Brain microvascular endothelial cell (primary cell): Measurements from ENCODE around the gene EPHB2.
A peak's percentile ranks its signal among the peaks of the same experiment; 100 is the strongest.

Experiments used
- DNase-seq: peaks from one replicate; pipeline ENCODE4 v3.0.0-alpha.2; 2020
- H3K27ac ChIP-seq: fragments of 250-450 bp; sonication (Bioruptor Pico); 2 replicates; pipeline ENCODE4 v1.5.1; 2020; ENCODE audit warnings: mild to moderate bottlenecking, moderate library complexity
- H3K27me3 ChIP-seq: fragments of 250-450 bp; sonication (Bioruptor Pico); replicated peaks from 2 replicates; pipeline ENCODE4 v1.5.1; 2020; ENCODE audit warnings: mild to moderate bottlenecking
- H3K36me3 ChIP-seq: fragments of 250-450 bp; sonication (Bioruptor Pico); replicated peaks from 2 replicates; pipeline ENCODE4 v1.5.1; 2020; ENCODE audit warnings: mild to moderate bottlenecking
- H3K4me3 ChIP-seq: 2 replicates; pipeline ENCODE4 v1.5.1; 2011; ENCODE audit warnings: low read depth, mild to moderate bottlenecking, control low read depth, low read length, moderate library complexity
- CTCF ChIP-seq: IDR thresholded peaks from 2 replicates; pipeline ENCODE4 v1.5.1; 2011; ENCODE audit warnings: low read depth, mild to moderate bottlenecking, moderate library complexity, low read length, control low read depth, inconsistent platforms; ENCODE audit errors: missing control alignments
- in situ Hi-C: cut with HindIII; loops from 2 replicates; pipeline ENCODE4 v1.10.0; 2017; ENCODE audit warnings: low sequenced_read_pairs, low pct_ligation_motif_present

The EPHB2 gene

DNA sequence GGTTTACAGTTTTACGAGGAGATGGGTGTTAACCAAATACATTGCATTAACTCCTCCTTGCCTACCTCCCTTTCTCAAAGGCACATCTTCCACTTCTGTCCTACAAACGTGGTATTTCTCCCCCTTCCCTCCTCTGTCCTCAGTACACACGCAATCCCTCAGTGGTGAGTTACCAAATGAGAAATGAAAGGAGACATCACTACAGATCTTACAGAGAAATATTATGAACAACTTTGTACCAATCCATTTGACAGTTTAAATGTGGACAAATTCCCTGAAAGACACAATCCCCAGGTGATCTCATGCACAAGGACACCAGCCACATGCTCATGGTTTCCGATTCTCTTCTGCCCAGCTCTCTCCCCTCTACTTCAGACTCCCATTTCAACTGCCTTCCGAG lies 255.7 kb downstream of the EPHB2 start:
- Histone ChIP-seq H3K27me3 (no peaks in the 10 kb centered on the region), H3K27ac (no peak overlapping the region), H3K4me3 (no peak overlapping the region), H3K36me3 (no peaks in the 10 kb centered on the region)
- in situ Hi-C loops, result no loop called here
- no peak for TF ChIP-seq CTCF
- no peak for DNase-seq

- Histone ChIP-seq H3K36me3 (no peaks in the 10 kb centered on the region), H3K27me3 (no peaks in the 10 kb centered on the region), H3K4me3 (no peak overlapping the region), H3K27ac (no peak overlapping the region)
- TF ChIP-seq CTCF, result no peak
- no peak for DNase-seq
- in situ Hi-C loops, result no loop called here
Measured at GRCh38 chr1:22967833-22968232, 257.2 kb downstream of the EPHB2 start.

DNA sequence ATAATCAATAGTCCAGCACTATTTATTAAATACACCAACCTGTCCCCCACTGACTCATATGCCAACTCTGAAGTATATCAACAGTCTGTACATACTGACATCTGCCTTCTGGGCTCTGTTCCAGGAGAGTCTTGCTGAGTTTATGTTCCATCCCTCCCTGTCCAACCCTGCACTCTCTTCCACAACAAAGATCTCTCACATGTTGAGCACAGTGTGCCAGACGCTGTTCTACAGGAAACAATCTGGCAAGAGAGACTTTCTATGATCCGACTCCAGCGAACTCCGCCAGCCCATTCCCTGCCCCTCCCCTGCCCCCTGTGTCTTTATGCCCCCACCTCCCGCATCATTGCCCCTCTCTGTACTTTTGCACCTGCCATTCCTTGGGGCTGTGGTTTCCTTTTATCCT lies 258.7 kb downstream of the EPHB2 start:
- Histone ChIP-seq H3K4me3 (no peak overlapping the region), H3K27ac (no peak overlapping the region), H3K27me3 (no peaks in the 10 kb centered on the region), H3K36me3 (no peaks in the 10 kb centered on the region)
- in situ Hi-C loops, result no loop called here
- DNase-seq, result peak; percentile 79
- no peak for TF ChIP-seq CTCF

- no peak for DNase-seq
- H3K4me3 ChIP-seq, result no peak overlapping the region
- H3K27ac ChIP-seq, result no peak overlapping the region
- no peak for TF ChIP-seq CTCF
- in situ Hi-C loops, result no loop called here
- H3K36me3 ChIP-seq, result no peaks in the 10 kb centered on the region
- no peaks in the 10 kb centered on the region for H3K27me3 ChIP-seq
Measured at GRCh38 chr1:22970096-22970495, 259.5 kb downstream of the EPHB2 start.
